ENCODE results near the gene RASD1.

DNA sequence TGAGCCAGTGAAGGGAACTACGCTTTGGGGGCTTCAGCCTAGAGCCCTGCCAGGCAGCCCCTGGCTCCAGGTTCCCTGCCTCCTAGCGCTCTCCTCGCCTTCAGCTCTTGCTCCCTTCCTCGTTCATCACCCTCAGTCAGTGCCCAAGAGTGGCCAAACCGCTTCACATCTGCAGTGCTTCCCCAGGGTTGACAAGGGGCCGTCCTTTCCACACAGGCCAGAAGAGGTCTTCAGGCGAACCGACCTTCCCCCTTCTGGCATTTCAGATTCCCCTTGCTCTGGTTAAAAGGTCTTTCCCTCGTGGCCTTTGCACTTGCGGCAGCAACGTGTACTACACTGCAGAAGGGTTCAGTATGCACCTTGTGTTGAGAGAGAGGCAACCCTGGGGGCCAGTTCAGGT lies 4.1 kb downstream of the RASD1 start:
- TF ChIP-seq, protein P1, sequence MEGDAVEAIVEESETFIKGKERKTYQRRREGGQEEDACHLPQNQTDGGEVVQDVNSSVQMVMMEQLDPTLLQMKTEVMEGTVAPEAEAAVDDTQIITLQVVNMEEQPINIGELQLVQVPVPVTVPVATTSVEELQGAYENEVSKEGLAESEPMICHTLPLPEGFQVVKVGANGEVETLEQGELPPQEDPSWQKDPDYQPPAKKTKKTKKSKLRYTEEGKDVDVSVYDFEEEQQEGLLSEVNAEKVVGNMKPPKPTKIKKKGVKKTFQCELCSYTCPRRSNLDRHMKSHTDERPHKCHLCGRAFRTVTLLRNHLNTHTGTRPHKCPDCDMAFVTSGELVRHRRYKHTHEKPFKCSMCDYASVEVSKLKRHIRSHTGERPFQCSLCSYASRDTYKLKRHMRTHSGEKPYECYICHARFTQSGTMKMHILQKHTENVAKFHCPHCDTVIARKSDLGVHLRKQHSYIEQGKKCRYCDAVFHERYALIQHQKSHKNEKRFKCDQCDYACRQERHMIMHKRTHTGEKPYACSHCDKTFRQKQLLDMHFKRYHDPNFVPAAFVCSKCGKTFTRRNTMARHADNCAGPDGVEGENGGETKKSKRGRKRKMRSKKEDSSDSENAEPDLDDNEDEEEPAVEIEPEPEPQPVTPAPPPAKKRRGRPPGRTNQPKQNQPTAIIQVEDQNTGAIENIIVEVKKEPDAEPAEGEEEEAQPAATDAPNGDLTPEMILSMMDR (IDR thresholded peaks at IDR 0.05), result no peak
- TF ChIP-seq POLR2A (IDR thresholded peaks at IDR 0.05) (no peak), POLR2AphosphoS5 (IDR thresholded peaks at IDR 0.05) (no peak)
